HG02642 (cell line): ENCODE results near the gene MBD2.
"Not testable (repeated sequence)": the region's sequence is repeated elsewhere in the genome, so short reads cannot be mapped to it uniquely, and the experiment has no call there.

Experiments used
- ATAC-seq: cut with Tn5 transposase; IDR thresholded peaks from one replicate; pipeline ENCODE4 v1.9.1; 2021; ENCODE audit warnings: mild to moderate bottlenecking; ENCODE audit not compliant: unreplicated experiment, poor library complexity

The MBD2 gene

GRCh38 chr18:54155412-54155811 lies 69.1 kb downstream of the MBD2 start:
- ATAC-seq, result no peak

- ATAC-seq, result no peak
These were observed 70.2 kb downstream of the MBD2 start for GRCh38 chr18:54154231-54154630.

GRCh38 chr18:54151376-54151775 lies 73.1 kb downstream of the MBD2 start:
- ATAC-seq, result no peak

- ATAC-seq, result no peak
These were observed 74.2 kb downstream of the MBD2 start for GRCh38 chr18:54150226-54150625.

GRCh38 chr18:54149078-54149697 lies 75.3 kb downstream of the MBD2 start:
- peak; percentile 50 for ATAC-seq

- no peak for ATAC-seq
These were observed 75.8 kb downstream of the MBD2 start for GRCh38 chr18:54148678-54149077.

- ATAC-seq, result no peak
These were observed 76.3 kb downstream of the MBD2 start for GRCh38 chr18:54148151-54148550.

- ATAC-seq, result peak; percentile 87
These were observed 77.0 kb downstream of the MBD2 start for GRCh38 chr18:54147439-54147838.

- no peak for ATAC-seq
These were observed 83.3 kb downstream of the MBD2 start for GRCh38 chr18:54141041-54141608.

GRCh38 chr18:54140641-54141040 lies 83.8 kb downstream of the MBD2 start:
- no peak for ATAC-seq

GRCh38 chr18:54135216-54135615 lies 89.3 kb downstream of the MBD2 start:
- no peak for ATAC-seq

- no peak for ATAC-seq
These were observed 90.4 kb downstream of the MBD2 start for GRCh38 chr18:54134053-54134452.

- no peak for ATAC-seq
These were observed 93.8 kb downstream of the MBD2 start for GRCh38 chr18:54130631-54131030.

- no peak for ATAC-seq
These were observed 94.3 kb downstream of the MBD2 start for GRCh38 chr18:54130177-54130576.

- ATAC-seq, result peak; percentile 54
These were observed 94.9 kb downstream of the MBD2 start for GRCh38 chr18:54129448-54130067.

- peak; percentile 70 for ATAC-seq
These were observed 96.6 kb downstream of the MBD2 start for GRCh38 chr18:54127759-54128378.

- no peak for ATAC-seq
These were observed 99.0 kb downstream of the MBD2 start for GRCh38 chr18:54125429-54125828.

- not testable (repeated sequence) for ATAC-seq
These were observed 100.6 kb downstream of the MBD2 start for GRCh38 chr18:54123720-54124440.

GRCh38 chr18:54119524-54120019 lies 104.9 kb downstream of the MBD2 start:
- ATAC-seq, result peak; percentile 92

GRCh38 chr18:54117853-54118773 lies 106.4 kb downstream of the MBD2 start:
- no peak for ATAC-seq
